GM21723 (cell line): ENCODE data around the gene TTC16.
A peak's percentile ranks its signal among the peaks of the same experiment; 100 is the strongest.

Experiments
- ATAC-seq: cut with Tn5 transposase; IDR thresholded peaks from one replicate; pipeline ENCODE4 v1.9.1; 2021; ENCODE audit warnings: mild to moderate bottlenecking, moderate library complexity; ENCODE audit not compliant: unreplicated experiment

The TTC16 gene

GRCh38 chr9:127763918-127764384 lies 48.1 kb downstream of the TTC16 start:
- no peak for ATAC-seq

DNA sequence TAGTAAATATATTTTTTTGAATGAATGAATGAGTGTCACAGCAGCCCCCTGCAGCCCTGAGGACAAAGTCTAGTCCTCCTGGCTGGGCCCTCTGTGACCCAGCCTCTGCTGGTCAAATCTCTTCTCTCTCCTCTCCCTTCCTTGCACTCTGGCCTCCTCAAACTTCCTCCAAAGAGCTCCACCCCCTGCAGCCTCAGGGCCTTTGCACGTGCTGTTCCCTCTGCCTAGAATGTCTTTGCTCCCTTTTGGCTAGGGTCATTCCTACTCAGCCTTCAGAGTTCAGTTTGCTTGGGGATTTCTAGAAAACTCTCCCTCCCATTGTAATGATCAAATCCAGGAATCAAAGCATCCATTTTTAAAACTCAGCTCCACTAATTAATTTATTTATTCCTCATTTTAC lies 49.5 kb downstream of the TTC16 start:
- no peak for ATAC-seq

DNA sequence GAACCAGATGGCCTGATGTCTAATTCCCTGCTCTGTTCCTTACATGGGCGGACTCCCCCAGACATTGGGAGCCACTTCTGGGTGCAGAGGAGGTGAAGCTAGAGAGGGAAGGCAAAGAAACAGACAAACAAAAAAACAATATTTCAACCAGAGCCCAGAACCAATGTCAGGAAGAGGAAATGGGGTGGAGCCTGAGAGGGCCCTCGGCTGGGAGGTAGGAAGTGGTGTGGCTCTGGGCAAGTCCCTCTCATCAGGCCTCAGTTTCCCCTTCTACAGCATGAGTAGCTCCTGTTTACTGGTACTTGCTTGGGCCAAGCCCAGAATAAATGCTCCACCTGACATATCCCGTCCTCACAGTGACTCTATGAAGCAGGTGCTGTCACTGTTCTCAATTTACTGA lies 51.5 kb downstream of the TTC16 start:
- no peak for ATAC-seq

DNA sequence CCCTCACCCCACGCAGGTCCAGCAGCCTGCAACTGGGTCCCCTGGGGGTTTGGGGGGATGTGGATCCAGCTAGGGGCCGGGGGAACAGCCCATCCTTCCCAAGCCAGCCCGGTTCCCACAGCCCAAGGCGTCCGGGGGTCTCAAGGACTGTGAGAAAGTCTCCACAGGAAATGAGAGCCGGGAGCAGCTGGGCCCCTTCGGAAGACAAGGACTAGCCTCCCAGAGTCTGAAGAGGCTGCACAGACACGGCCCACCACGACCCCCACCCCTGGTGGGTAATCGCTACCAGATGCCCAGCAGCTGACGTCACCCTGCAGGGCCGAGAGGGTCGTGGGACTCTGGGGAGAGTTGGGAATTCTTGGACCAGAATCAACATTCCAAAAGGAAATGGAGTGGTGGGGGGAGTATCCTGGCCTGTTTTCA lies 52.0 kb downstream of the TTC16 start:
- ATAC-seq: no peak

DNA sequence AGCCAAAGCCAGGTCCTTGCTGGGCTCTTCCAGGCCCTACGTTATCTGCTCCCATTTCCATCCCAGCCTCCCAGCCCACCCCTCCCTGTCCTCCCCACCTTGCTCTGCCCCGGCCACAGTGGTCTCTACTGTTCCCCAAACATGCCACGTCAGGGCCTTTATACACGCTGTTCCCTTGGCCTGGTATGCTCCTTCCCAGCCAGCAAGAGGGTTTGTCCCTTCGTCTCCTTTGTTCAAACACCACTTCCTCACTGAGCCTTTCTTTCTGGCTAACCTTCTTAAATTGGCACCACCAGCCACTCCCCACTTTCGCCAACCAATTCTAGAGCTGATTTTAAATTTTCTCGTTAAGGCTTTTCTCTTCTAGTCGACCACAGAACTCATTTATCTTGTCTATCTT lies 52.8 kb downstream of the TTC16 start:
- ATAC-seq: no peak

- ATAC-seq: no peak
These were observed 53.2 kb downstream of the TTC16 start for GRCh38 chr9:127769101-127769500.

GRCh38 chr9:127769929-127770582 lies 54.2 kb downstream of the TTC16 start:
- ATAC-seq: no peak

DNA sequence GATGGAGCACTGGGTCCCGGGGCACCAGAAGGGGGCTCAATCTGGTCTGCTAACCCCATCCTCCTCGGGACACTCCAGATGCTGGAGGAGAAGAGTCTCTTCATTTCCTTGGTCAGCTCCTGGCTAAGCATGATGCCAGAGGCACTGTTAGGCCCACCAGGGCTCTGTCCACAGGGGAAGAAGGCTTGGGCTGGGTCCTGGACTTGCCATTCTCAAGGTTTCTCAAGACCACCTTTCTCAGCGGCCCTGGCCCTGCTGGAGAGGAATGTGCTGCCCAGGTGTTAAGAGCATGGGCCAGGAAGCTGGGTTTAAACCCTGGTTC lies 54.7 kb downstream of the TTC16 start:
- ATAC-seq: no peak

DNA sequence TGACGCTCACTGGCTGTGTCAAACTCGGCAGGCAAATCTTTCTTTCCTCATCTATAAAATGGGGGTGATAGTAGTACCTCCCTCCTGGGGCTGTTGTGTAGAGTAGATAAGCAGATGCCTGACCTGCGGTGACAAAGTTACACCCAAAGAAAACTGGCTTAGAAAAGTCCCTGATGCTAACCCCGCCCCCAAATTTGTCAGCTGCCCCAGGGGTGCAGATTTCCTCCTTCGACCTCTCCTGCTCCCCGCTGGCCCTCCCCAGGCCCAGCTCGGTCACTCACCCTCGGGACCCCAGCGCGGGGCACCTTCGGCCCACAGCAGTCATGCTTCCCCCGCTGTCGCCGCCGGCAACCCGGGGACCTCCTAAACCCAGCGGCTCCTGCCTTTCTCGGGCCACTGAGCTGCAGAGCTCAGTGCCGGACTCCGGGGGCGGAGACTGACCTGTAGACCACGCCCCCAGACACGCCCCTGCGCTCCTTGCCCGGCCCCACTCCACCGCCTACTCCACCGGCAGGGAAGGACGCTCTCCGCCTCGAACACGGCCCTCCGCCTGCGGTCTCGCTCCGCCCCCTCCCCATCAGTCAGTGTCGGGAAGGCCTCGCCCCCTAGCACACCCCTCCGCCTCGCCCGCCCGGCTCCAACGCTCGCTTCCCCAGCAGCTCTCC lies 55.2 kb downstream of the TTC16 start:
- ATAC-seq: peak; percentile 81

DNA sequence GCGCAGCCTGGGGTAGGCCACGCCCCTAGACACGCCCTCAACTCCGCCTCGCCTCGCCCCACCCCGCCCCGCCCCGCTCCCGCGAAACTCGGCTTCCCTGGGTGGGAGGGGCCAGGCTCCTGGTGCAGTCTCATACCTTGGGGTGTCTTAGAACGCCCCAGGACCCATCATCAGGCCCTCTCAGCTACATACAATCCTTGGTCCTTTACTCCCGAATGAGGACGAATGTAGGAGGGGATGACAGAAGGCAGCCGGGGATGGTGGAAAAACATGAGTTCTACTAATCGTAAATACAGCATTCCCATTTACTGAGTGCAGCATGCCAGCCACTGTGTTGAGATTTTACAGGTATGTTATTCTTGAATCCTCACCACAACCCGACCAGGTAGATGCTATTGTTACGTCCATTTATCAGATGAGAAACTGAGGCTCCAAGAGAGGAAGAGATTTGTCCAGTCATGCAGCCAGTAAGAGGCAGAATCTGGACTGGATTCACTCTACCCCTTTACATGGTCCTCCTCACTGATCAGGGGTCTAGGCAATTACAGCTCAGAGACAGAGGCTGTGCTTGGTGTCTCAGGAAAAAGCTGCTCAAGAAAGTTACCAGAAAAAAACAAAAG lies 55.8 kb downstream of the TTC16 start:
- no peak for ATAC-seq

GRCh38 chr9:127772603-127773002 lies 56.7 kb downstream of the TTC16 start:
- no peak for ATAC-seq

GRCh38 chr9:127773272-127773671 lies 57.4 kb downstream of the TTC16 start:
- no peak for ATAC-seq

GRCh38 chr9:127773981-127774380 lies 58.1 kb downstream of the TTC16 start:
- no peak for ATAC-seq

DNA sequence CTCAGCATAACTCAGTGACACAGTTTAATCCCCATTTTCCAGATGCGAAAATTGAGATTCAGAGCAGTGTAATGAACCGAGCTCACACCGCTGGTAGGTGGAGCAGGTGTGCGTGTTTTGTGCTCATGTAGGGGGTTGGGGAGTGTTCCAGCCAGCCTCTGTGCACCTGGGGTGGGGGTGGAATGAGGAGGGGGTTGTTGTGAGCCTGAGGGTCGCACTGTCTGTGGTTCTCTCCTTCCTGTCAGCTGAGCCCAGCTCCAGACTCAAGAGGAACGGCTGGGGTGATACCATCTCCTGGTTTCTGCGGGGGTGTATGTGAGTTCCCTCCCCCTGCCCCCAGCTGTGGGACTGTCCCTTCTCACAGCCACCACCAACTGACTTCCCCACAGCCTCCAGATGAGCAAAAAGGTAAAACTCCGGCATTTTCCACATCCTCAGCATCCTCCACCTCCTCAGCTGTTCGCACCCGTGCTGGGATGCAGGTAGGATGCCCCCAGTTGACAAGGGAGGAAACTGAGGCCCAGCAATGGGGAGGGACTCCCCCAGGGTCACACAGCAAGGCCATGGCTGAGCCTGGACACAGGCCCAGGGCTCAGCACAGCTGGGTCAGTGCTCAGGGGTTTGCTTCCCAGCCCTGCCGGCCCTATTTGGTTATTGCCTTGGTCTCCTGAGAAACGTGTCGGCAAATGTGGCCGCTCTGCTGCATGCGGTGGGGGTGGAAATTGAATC lies 60.5 kb downstream of the TTC16 start:
- no peak for ATAC-seq

GRCh38 chr9:127776924-127777289 lies 61.0 kb downstream of the TTC16 start:
- no peak for ATAC-seq

DNA sequence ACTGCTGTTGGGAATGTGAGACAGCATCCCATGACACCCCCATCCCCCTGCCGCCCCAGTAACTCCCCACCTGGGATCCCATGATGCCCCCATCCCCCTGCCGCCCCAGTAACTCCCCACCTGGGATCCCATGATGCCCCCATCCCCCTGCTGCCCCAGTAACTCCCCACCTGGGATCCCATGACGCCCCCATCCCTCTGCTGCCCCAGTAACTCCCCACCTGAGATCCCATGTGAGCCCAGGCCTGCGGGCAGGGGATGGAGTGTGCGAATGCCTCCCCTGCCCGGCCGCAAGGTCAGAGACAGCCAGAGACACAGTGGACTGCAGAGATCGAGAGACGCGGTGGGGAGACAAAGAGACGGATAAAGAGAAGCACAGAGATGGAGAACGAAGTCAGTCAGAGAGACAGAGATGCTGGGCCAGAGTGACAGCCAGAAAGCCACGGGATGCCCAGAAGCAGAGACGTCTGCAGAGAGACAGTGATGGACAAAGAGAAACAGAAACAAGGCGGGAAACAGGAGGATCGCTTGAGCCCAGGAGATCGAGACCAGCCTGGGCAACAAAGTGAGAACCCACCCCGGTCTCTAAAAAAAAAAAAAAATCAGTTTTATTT lies 61.6 kb downstream of the TTC16 start:
- ATAC-seq: no peak

DNA sequence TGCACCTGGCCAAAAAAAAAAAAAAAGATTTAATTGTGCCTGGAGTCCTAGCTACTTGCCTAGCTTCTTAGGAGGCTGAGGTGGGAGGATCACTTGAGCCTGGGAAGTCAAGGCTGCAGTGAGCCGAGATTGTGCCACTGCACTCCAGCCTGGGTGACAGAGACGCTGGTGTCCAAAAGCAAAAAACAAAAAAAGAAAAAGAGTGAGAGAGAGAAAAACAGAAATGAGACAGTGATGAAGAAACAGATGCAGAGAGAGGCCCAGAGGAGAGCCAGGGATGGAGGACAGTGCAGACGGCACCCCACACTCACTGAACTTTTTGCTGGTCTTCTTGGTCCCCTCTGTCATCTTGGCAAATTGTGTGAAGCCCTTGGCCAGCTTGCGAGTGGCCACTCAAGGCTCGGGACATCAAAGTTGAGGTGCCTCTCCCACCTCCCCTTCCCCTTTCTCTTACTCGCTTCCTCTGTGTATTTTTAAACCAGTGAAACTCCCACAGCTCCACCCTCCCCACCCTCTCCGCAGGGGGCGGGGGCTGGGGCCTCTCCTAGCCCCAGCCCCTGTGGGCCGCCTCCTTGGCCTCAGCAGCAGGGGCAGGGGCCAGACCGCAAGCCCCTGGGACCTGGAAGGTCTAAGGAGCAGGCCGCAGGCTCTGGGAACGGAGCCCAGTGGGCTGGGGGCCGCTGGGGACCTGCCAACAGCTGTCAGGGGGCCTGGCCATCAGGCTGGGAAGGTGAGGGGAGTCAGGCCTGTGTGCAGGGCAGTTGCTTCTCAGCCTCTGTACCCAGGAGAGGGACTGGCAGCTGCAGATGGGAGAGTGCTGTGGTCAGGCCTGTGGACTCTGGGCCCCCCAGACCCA lies 62.6 kb downstream of the TTC16 start, which contains the start of gene SH2D3C:
Gene SH2D3C (minus strand): TSS at position 387 of the 856 bp plus-strand sequence. CDS start 39 bp downstream, at position 348.
- ATAC-seq: peak; percentile 42

- peak; percentile 53 for ATAC-seq
These were observed 63.5 kb downstream of the TTC16 start for GRCh38 chr9:127779136-127779981.

GRCh38 chr9:127780126-127780885 lies 64.4 kb downstream of the TTC16 start:
- ATAC-seq: no peak
